ENCODE results near the gene FOXL1.

The FOXL1 gene

DNA sequence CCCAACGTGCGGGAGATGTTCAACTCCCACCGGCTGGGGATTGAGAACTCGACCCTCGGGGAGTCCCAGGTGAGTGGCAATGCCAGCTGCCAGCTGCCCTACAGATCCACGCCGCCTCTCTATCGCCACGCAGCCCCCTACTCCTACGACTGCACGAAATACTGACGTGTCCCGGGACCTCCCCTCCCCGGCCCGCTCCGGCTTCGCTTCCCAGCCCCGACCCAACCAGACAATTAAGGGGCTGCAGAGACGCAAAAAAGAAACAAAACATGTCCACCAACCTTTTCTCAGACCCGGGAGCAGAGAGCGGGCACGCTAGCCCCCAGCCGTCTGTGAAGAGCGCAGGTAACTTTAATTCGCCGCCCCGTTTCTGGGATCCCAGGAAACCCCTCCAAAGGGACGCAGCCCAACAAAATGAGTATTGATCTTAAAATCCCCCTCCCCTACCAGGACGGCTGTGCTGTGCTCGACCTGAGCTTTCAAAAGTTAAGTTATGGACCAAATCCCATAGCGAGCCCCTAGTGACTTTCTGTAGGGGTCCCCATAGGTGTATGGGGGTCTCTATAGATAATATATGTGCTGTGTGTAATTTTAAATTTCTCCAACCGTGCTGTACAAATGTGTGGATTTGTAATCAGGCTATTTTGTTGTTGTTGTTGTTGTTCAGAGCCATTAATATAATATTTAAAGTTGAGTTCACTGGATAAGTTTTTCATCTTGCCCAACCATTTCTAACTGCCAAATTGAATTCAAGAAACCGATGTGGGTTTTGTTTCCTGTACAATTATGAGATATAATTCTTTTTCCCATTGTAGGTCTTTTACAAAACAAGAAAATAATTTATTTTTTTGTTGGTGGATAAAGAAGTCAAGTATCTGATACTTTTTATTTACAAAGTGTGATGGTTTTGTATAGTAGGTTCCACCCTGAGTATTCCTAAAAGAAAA, 9.4 kb upstream of the FOXL1 start:
- no peak for DNase-seq

DNA sequence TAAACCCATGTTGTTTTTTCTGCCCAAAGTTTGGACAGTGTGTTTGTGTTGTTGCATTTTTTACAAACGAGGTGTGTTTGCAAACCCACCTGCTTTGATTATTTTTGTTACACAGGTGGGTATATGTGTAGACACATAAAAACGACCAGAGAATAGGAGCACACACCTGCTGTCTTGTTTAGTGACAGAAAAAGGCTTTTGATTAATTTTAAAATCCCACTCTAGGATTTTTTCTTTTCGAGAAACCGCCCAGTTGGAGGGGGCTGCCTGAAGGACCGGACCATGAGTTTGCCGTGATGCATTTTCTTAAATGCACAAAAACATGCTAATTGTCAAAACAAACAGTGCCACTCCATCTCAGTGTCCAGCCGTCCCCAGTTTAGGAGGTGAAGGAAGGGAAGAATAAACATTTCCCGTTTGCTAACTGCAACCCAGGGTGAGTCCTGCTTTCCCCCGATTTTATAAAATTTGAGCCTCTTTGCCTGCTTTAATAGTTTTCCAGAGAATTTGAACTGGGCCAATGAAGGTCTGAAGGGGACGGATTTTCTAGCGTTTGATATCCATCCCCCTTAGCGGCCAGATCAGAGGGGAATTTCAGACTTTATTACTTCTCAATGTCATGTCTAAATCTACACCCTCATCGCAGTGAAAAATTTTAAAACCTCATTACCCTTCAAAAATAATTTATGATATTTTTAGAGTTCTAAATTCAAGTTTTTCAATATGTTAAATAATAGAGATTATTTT, 8.5 kb upstream of the FOXL1 start:
- no peak for DNase-seq

- no peak for DNase-seq
Observed at GRCh38 chr16:86570558-86571529, 7.5 kb upstream of the FOXL1 start.

GRCh38 chr16:86571530-86571915, 6.8 kb upstream of the FOXL1 start:
- DNase-seq, result no peak

GRCh38 chr16:86572041-86572521, 6.3 kb upstream of the FOXL1 start:
- no peak for DNase-seq

GRCh38 chr16:86572606-86573005, 5.7 kb upstream of the FOXL1 start:
- DNase-seq, result no peak

- DNase-seq, result no peak
Observed at GRCh38 chr16:86573215-86573614, 5.1 kb upstream of the FOXL1 start.

- no peak for DNase-seq
Observed at GRCh38 chr16:86573646-86574508, 4.5 kb upstream of the FOXL1 start.

- no peak for DNase-seq
Observed at GRCh38 chr16:86574646-86575045, 3.7 kb upstream of the FOXL1 start.

- DNase-seq, result no peak
Observed at GRCh38 chr16:86575095-86575685, 3.2 kb upstream of the FOXL1 start.

DNA sequence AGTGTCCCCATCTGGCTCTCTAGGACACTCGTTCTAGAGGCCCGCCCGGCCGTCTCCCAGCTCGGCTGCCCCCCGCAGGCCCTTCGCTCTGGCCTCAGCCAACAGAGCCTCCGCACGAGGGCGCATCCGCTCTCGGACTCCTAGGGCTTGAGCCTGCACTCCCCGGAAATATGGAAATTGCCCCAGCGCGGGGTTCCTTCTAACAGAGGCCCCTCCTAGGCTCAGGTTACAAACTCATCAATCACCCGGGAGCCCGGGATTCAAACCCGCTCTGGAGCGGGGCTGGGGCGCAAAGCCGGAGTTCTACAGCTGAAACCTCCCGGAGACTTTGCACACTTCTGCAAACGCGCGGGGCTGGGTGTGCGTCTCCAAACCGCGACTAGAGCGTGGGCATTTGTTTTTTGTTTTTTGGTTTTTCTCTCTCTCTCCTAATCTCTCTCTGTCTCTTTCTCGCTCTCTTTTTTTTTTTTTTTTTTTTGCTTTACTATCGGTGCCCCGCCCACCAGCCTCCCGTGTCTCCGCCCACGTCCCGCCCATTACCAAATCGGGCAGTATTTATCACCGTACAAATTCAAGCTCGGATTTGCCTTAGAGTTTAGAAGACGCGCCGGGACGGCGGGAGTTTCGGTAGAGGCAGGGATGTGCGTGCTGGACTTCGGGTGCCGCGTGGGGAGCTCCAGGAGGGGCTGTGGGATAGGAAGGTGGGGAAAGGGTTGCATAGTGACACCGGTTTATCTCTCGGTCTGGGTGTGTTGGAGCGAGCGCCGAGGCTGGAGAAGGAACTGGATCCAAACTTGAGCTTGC, 2.4 kb upstream of the FOXL1 start:
- peak; percentile 11 for DNase-seq

- no peak for DNase-seq
Observed at GRCh38 chr16:86576591-86577313, 1.6 kb upstream of the FOXL1 start.

- no peak for DNase-seq
Observed at GRCh38 chr16:86577314-86577971, 906 bp upstream of the FOXL1 start.

- DNase-seq, result no peak
Observed at GRCh38 chr16:86578611-86579267, 390 bp downstream of the FOXL1 start.

GRCh38 chr16:86579268-86580062, 1.1 kb downstream of the FOXL1 start:
- DNase-seq, result no peak

DNA sequence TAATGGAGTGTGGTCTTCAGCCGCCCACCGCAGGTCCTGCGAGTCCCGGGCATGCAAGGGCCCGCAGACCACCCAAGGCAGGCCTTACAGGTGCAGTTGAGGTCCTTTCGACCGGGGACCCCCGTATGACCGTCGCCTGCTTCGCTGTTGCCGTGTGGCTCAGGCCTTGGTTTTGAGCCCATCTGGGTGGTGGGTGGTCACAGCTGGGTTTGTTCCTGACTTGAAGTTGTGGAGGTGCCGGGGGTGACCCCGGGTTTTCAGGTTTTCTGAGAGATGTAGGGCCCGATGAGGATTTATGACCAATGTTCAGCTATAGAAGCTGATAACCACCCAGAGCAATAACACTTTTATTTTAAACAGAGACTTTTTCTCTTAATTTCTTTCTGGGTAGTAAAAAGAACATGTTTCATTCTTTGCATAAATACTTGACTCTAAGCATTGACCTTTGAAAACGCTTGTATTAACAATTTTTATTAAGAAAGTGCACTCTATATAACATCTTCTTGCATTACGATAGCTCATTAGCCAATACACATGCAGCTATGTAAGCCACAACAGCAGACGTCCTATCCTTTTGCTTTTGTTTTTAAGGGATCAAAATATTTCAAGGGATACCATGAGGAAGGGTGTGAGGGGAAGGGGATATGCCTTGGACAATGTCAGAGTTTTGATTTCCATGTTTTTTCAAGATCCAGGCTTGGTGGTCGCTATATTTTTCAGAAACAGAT, 1.9 kb downstream of the FOXL1 start:
- DNase-seq, result no peak

DNA sequence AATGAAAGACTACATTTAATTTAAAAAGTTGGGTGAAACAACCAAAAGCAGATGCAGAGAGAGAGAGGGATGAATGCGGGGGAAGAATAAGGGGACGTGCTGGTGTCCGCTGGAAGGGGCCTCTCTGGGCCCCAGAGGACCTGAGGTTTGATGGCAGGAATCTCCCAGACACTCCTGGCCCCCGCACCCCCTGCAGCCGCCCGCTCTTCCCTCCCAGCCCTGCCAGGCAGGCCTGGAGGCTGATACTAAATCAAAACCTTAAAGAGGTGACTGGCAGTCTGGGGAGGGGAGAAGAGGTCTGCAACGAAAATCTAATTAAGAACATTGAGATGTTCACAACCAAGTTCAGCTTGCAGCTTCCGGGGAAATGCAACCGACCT, 2.4 kb downstream of the FOXL1 start:
- DNase-seq, result no peak

All from NCI-H1092 treated with DMSO at 0.1 percent for 48 hours (cell line).